ENCODE data around the gene OR10A6. TPM values are rescaled to one million over a fixed set of nuclear protein-coding genes. Genes with fewer than 3 reads are reported as not detected.

The OR10A6 gene
- total and polyA plus RNA-seq, 2 experiments from 2014 or later, result 0.23 TPM; not detected in 1

- TF ChIP-seq ZNF462 (CRISPR knock-in tag; IDR thresholded peaks at IDR 0.05) (no peak), STAT1 (IDR thresholded peaks at IDR 0.05; ENCODE audit: unreplicated experiment) (no peak), EZH2 (IDR thresholded peaks at IDR 0.05; ENCODE audit: low read depth, unreplicated experiment) (no peak)
Measured at GRCh38 chr11:7927635-7928034, 3.4 kb downstream of the OR10A6 start (continued).

GRCh38 chr11:7924536-7924935, 6.5 kb downstream of the OR10A6 start:
- peaks cover 6% of the 10 kb centered on the region; the same call in 2 of the 3 replicates for H3K36me3 Mint-ChIP-seq (ENCODE audit: low read depth)
- no peak overlapping the region for H3K27ac Mint-ChIP-seq
- Histone ChIP-seq H3K9me2 (ENCODE audit: insufficient read depth) (0 out of 2 replicates have a peak, but pooled peaks cover 4% of the 10 kb centered on the region), H3K4me3 (no peak overlapping the region), H4K20me1 (replicated peaks; ENCODE audit: insufficient read depth) (no peaks in the 10 kb centered on the region), H3K27me3 (ENCODE audit: insufficient read depth) (no peaks in the 10 kb centered on the region), H2AFZ (no peak overlapping the region), H3K27ac (ENCODE audit: low read depth) (no peak overlapping the region), H3F3A (replicated peaks; ENCODE audit: low read depth) (no peaks in the 10 kb centered on the region), H3K36me3 (ENCODE audit: insufficient read depth) (peaks cover 13% of the 10 kb centered on the region), H3K4me1 (ENCODE audit: insufficient read depth) (no peaks in the 10 kb centered on the region), H3K4me2 (no peak overlapping the region), H3K79me2 (replicated peaks; ENCODE audit: insufficient read depth) (no peaks in the 10 kb centered on the region)
- ATAC-seq (no peak), DNase-seq (ENCODE audit: low spot score) (no peak)
- no peaks in the 10 kb centered on the region for H3K27me3 Mint-ChIP-seq (ENCODE audit: insufficient read depth, low read depth, poor library complexity)
- no peak overlapping the region for H3K4me3 Mint-ChIP-seq
- peaks cover 9% of the 10 kb centered on the region for H3K9me3 Mint-ChIP-seq
- no peaks in the 10 kb centered on the region for H3K4me1 Mint-ChIP-seq
- no peak for TF ChIP-seq REST (IDR thresholded peaks at IDR 0.05; ENCODE audit: unreplicated experiment)
- no peak for TF ChIP-seq ZNF462 (CRISPR knock-in tag; IDR thresholded peaks at IDR 0.05)
